ENCODE data around the gene KCNJ8. TPM values are rescaled to one million over a fixed set of nuclear protein-coding genes. Genes with fewer than 3 reads are reported as not detected.

KCNJ8 gene
- total RNA-seq, 1 experiment from 2014 or later: not detected

GRCh38 chr12:21800011-21800410 lies 25.5 kb upstream of the KCNJ8 start:
- BruUV-seq (replicated peaks): no TSS peak
- ChIA-PET CTCF (no interaction called here), POLR2A (no interaction called here)
- Histone ChIP-seq H3K27me3 (ENCODE audit: control insufficient read depth, insufficient read depth, low read length) (no peaks in the 10 kb centered on the region), H3K4me3 (ENCODE audit: low read depth in 2 of 2, low read length in 2 of 2) (no peak overlapping the region), H3K27ac (ENCODE audit: low read length) (no peak overlapping the region), H3K36me3 (ENCODE audit: control insufficient read depth, insufficient read depth, low read length) (no peaks in the 10 kb centered on the region), H3K9me3 (ENCODE audit: control insufficient read depth, insufficient read depth, low read depth, low read length) (no peaks in the 10 kb centered on the region), H3K4me1 (ENCODE audit: control insufficient read depth, insufficient read depth, low read length) (no peaks in the 10 kb centered on the region)
- no peak for TF ChIP-seq REST (IDR thresholded peaks at IDR 0.05; ENCODE audit: insufficient read depth in 1 of 2, low read depth in 2 of 2, low read length in 1 of 2)
- TF ChIP-seq POLR2AphosphoS5 (IDR thresholded peaks at IDR 0.05; ENCODE audit: low read depth, low read length): no peak
- TF ChIP-seq TCF7L2 (IDR thresholded peaks at IDR 0.05; ENCODE audit: low read depth, low read length): no peak
- no peak for TF ChIP-seq CTCF (IDR thresholded peaks at IDR 0.05)
- no peak for TF ChIP-seq SIN3A (IDR thresholded peaks at IDR 0.05; ENCODE audit: borderline replicate concordance, insufficient read depth, low read depth, low read length)
- no peak for ATAC-seq
- in situ Hi-C loops (cut with HindIII; ENCODE audit: low pct_unique_long_range_greater_than_20kb, low sequenced_read_pairs) (no loop called here), intact Hi-C loops (cut with micrococcal nuclease; ENCODE audit: unreplicated experiment) (no loop called here)
- no peak for DNase-seq (ENCODE audit: low read depth, low spot score)

- in situ Hi-C loops (cut with HindIII; ENCODE audit: low pct_unique_long_range_greater_than_20kb, low sequenced_read_pairs): no loop called here
- Histone ChIP-seq H3K9me3 (ENCODE audit: control insufficient read depth, insufficient read depth, low read depth, low read length) (no peaks in the 10 kb centered on the region), H3K27ac (ENCODE audit: low read length) (no peak overlapping the region), H3K36me3 (ENCODE audit: control insufficient read depth, insufficient read depth, low read length) (no peaks in the 10 kb centered on the region), H3K4me1 (ENCODE audit: control insufficient read depth, insufficient read depth, low read length) (no peaks in the 10 kb centered on the region), H3K4me3 (ENCODE audit: low read depth in 2 of 2, low read length in 2 of 2) (no peak overlapping the region), H3K27me3 (ENCODE audit: control insufficient read depth, insufficient read depth, low read length) (no peaks in the 10 kb centered on the region)
- POLR2A ChIA-PET: no interaction called here
- no TSS peak for BruUV-seq (replicated peaks)
- no peak for DNase-seq (ENCODE audit: low read depth, low spot score)
- intact Hi-C loops (cut with micrococcal nuclease; ENCODE audit: unreplicated experiment): no loop called here
- no peak for TF ChIP-seq CTCF (IDR thresholded peaks at IDR 0.05)
- ATAC-seq: no peak
- CTCF ChIA-PET: no interaction called here
Measured at GRCh38 chr12:21797539-21797938, 23.0 kb upstream of the KCNJ8 start.
